Measurements from ENCODE around the gene NRXN3. TPM values are rescaled to one million over a fixed set of nuclear protein-coding genes. Genes with fewer than 3 reads are reported as not detected.

NRXN3 gene
- polyA plus RNA-seq, 1 experiment, result 1.1 TPM

DNA sequence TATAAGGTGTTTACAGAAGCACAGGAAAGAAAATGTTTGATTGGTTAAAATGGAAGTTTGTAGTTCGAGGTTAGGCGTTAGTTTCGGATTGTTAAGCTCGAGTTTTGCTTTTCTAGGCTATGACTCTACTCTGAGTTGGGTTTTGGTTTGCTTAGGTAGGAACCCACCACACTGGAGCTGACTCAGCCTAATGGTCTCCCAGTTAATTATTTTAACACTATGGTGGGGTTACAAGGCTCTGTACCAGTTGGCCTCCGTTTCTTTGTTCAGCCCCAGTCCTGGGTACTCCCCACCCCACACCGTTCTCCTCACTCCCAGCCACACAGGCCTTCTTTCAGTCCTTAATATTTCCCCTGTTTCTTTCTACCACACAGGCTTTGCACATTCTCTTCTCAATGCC is 583.9 kb downstream of the NRXN3 start:
- CTCF ChIA-PET, result no interaction called here
- Histone ChIP-seq H3K9me3 (ENCODE audit: control insufficient read depth, insufficient read depth, low read length) (peaks cover 13% of the 10 kb centered on the region), H3K27me3 (ENCODE audit: control insufficient read depth, insufficient read depth, low read length) (no peaks in the 10 kb centered on the region), H3K4me3 (ENCODE audit: low read depth, low read length) (no peak overlapping the region), H3K27ac (ENCODE audit: low read depth, low read length) (no peak overlapping the region)
- POLR2A ChIA-PET, result no interaction called here
- TF ChIP-seq, protein P1, sequence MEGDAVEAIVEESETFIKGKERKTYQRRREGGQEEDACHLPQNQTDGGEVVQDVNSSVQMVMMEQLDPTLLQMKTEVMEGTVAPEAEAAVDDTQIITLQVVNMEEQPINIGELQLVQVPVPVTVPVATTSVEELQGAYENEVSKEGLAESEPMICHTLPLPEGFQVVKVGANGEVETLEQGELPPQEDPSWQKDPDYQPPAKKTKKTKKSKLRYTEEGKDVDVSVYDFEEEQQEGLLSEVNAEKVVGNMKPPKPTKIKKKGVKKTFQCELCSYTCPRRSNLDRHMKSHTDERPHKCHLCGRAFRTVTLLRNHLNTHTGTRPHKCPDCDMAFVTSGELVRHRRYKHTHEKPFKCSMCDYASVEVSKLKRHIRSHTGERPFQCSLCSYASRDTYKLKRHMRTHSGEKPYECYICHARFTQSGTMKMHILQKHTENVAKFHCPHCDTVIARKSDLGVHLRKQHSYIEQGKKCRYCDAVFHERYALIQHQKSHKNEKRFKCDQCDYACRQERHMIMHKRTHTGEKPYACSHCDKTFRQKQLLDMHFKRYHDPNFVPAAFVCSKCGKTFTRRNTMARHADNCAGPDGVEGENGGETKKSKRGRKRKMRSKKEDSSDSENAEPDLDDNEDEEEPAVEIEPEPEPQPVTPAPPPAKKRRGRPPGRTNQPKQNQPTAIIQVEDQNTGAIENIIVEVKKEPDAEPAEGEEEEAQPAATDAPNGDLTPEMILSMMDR (IDR thresholded peaks at IDR 0.05; ENCODE audit: low read depth, low read length), result no peak
- DNase-seq (ENCODE audit: low read depth, low spot score), result no peak

- Histone ChIP-seq H3K9me3 (ENCODE audit: control insufficient read depth, insufficient read depth, low read length) (no peaks in the 10 kb centered on the region), H3K27me3 (ENCODE audit: control insufficient read depth, insufficient read depth, low read length) (no peaks in the 10 kb centered on the region), H3K4me3 (ENCODE audit: low read depth, low read length) (no peak overlapping the region), H3K27ac (ENCODE audit: low read depth, low read length) (no peak overlapping the region)
- TF ChIP-seq, protein P1 (IDR thresholded peaks at IDR 0.05; ENCODE audit: low read depth, low read length), result peak; percentile 24; the same call in 1 of the 2 replicates
- DNase-seq (ENCODE audit: low read depth, low spot score), result no peak
- ChIA-PET POLR2A (no interaction called here), CTCF (no interaction called here)
These were observed 588.2 kb downstream of the NRXN3 start for GRCh38 chr14:78758333-78758732.

DNA sequence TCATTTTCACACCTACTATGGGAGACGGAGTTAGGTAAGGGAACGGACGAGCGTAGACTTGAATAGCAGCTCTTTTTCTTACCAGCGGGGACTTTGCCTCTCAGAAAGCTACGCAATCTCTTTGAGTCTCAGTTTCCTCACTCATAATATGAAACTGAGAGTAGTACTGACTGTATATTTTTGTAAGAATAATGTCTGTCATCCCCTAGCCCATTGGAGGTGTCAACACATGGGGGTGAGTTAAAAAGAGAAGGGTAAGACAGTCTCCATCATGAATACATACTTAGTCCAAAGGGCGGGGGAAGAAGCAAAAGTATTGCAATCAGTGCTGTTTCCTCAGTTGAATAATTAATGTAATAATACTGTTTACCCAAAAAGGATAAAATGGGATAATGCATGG is 592.2 kb downstream of the NRXN3 start:
- Histone ChIP-seq H3K4me3 (ENCODE audit: low read depth, low read length) (no peak overlapping the region), H3K27me3 (ENCODE audit: control insufficient read depth, insufficient read depth, low read length) (no peaks in the 10 kb centered on the region), H3K27ac (ENCODE audit: low read depth, low read length) (no peak overlapping the region), H3K9me3 (ENCODE audit: control insufficient read depth, insufficient read depth, low read length) (no peaks in the 10 kb centered on the region)
- ChIA-PET CTCF (no interaction called here), POLR2A (no interaction called here)
- no peak for DNase-seq (ENCODE audit: low read depth, low spot score)
- TF ChIP-seq, protein P1 (IDR thresholded peaks at IDR 0.05; ENCODE audit: low read depth, low read length), result no peak

DNA sequence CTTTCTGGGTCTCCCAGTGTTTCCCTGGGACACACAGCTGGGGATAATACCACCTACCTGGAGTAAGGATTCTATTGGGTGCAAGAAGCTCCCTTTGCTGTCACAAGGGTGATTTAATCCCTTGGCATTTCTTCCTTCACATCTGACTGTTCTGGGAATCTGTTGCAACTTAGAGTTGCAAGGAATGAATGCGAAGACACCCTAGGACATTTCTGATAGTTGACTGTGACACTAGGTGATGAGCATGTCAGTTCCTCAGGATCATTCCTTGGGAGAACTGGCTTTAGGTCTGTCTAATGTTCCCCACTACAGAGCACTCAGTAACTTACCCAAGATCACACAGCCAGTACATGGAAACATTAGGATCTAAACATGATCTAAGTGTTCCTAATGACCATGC is 593.6 kb downstream of the NRXN3 start:
- TF ChIP-seq, protein P1 (IDR thresholded peaks at IDR 0.05; ENCODE audit: low read depth, low read length), result no peak
- no peak overlapping the region for H3K27ac ChIP-seq (ENCODE audit: low read depth, low read length)
- POLR2A ChIA-PET, result no interaction called here
- CTCF ChIA-PET, result interaction anchor here (0.6 kb wide), 1 partner anchor 57 kb away, joined by 3 read pairs; no protein-coding TSS in a partner anchor
- DNase-seq (ENCODE audit: low read depth, low spot score), result no peak
- H3K9me3 ChIP-seq (ENCODE audit: control insufficient read depth, insufficient read depth, low read length), result no peaks in the 10 kb centered on the region
- H3K27me3 ChIP-seq (ENCODE audit: control insufficient read depth, insufficient read depth, low read length), result no peaks in the 10 kb centered on the region
- no peak overlapping the region for H3K4me3 ChIP-seq (ENCODE audit: low read depth, low read length)

- H3K4me3 ChIP-seq (ENCODE audit: low read depth, low read length), result no peak overlapping the region
- H3K27me3 ChIP-seq (ENCODE audit: control insufficient read depth, insufficient read depth, low read length), result no peaks in the 10 kb centered on the region
- TF ChIP-seq, protein P1 (IDR thresholded peaks at IDR 0.05; ENCODE audit: low read depth, low read length), result no peak
- no peaks in the 10 kb centered on the region for H3K9me3 ChIP-seq (ENCODE audit: control insufficient read depth, insufficient read depth, low read length)
- DNase-seq (ENCODE audit: low read depth, low spot score), result no peak
- CTCF ChIA-PET, result interaction anchor here (0.6 kb wide), 1 partner anchor 57 kb away, joined by 3 read pairs; no protein-coding TSS in a partner anchor
- no peak overlapping the region for H3K27ac ChIP-seq (ENCODE audit: low read depth, low read length)
- POLR2A ChIA-PET, result no interaction called here
These were observed 594.1 kb downstream of the NRXN3 start for GRCh38 chr14:78764240-78764639.

All from AG04450 (cell line).